HepG2 (cell line): ENCODE measurements around the gene ZFP36L2. TPM values are rescaled to one million over a fixed set of nuclear protein-coding genes. Genes with fewer than 3 reads are reported as not detected.
A peak's percentile ranks its signal among the peaks of the same experiment; 100 is the strongest.

Experiments used
- CENPX ChIP-seq: sonication (generic); formaldehyde crosslinking; IDR thresholded peaks from 2 replicates; pipeline ENCODE4 v1.9.0; 2021; ENCODE audit warnings: mild to moderate bottlenecking, missing genetic modification reagents, moderate library complexity
- IRF2 ChIP-seq: IDR thresholded peaks from 2 replicates; pipeline ENCODE4 v1.6.1; 2018; ENCODE audit warnings: missing genetic modification reagents, missing compliant biosample characterization
- IRX3 ChIP-seq: sonication (generic); formaldehyde crosslinking; IDR thresholded peaks from 2 replicates; pipeline ENCODE4 v1.8.1; 2023; ENCODE audit warnings: mild to moderate bottlenecking, low read depth, missing genetic modification reagents, borderline replicate concordance
- ISX ChIP-seq: sonication (generic); formaldehyde crosslinking; conservative IDR thresholded peaks from 2 replicates; pipeline ENCODE4 v1.5.0; 2020; ENCODE audit warnings: missing genetic modification reagents
- MYC ChIP-seq: sonication (generic); formaldehyde crosslinking; IDR thresholded peaks from 2 replicates; pipeline ENCODE4 v1.9.0; 2021; ENCODE audit warnings: missing genetic modification reagents, borderline replicate concordance
- NCOR1 ChIP-seq: fragments of 200-600 bp; sonication (generic); IDR thresholded peaks from 2 replicates; pipeline ENCODE4 v1.7.0; 2017; ENCODE audit warnings: antibody characterized with exemption, low read length, borderline replicate concordance
- NFKB2 ChIP-seq: sonication (generic); formaldehyde crosslinking; IDR thresholded peaks from 2 replicates; pipeline ENCODE4 v1.4.0; 2020; ENCODE audit warnings: missing genetic modification reagents, borderline replicate concordance
- SNAPC4 ChIP-seq: sonication (generic); formaldehyde crosslinking; IDR thresholded peaks from 2 replicates; pipeline ENCODE4 v1.4.0; 2020; ENCODE audit warnings: mild to moderate bottlenecking, missing genetic modification reagents
- SP2 ChIP-seq: sonication (generic); formaldehyde crosslinking; IDR thresholded peaks from 2 replicates; pipeline ENCODE4 v1.5.1; 2020; ENCODE audit warnings: mild to moderate bottlenecking, missing genetic modification reagents
- SRSF1 ChIP-seq: fragments of 200-400 bp; formaldehyde crosslinking; optimal IDR thresholded peaks from 2 replicates; pipeline ENCODE3; 2017; ENCODE audit warnings: mild to moderate bottlenecking, low read depth, low read length, moderate library complexity
- THAP11 ChIP-seq: IDR thresholded peaks from 2 replicates; pipeline ENCODE4 v1.6.1; 2016; ENCODE audit warnings: missing biosample characterization, missing genetic modification reagents
- THAP8 ChIP-seq: sonication (generic); formaldehyde crosslinking; IDR thresholded peaks from 2 replicates; pipeline ENCODE4 v1.5.1; 2020; ENCODE audit warnings: missing genetic modification reagents, mild to moderate bottlenecking, borderline replicate concordance
- ZHX1 ChIP-seq: sonication (generic); formaldehyde crosslinking; IDR thresholded peaks from 2 replicates; pipeline ENCODE4 v1.8.1; 2022; ENCODE audit warnings: low read depth, mild to moderate bottlenecking, missing genetic modification reagents
- ZNF224 ChIP-seq: sonication (generic); formaldehyde crosslinking; IDR thresholded peaks from 2 replicates; pipeline ENCODE4 v1.5.0; 2020; ENCODE audit warnings: mild to moderate bottlenecking, missing genetic modification reagents
- ZNF251 ChIP-seq: sonication (generic); formaldehyde crosslinking; IDR thresholded peaks from 2 replicates; pipeline ENCODE4 v1.9.0; 2021; ENCODE audit warnings: mild to moderate bottlenecking, missing genetic modification reagents
- ZNF275 ChIP-seq: sonication (generic); formaldehyde crosslinking; IDR thresholded peaks from 2 replicates; pipeline ENCODE4 v1.8.0; 2022; ENCODE audit warnings: missing genetic modification reagents, mild to moderate bottlenecking, inconsistent platforms, borderline replicate concordance
- ZNF564 ChIP-seq: sonication (generic); formaldehyde crosslinking; IDR thresholded peaks from 2 replicates; pipeline ENCODE4 v1.8.1; 2023; ENCODE audit warnings: mild to moderate bottlenecking, missing genetic modification reagents
- ZSCAN21 ChIP-seq: sonication (generic); formaldehyde crosslinking; IDR thresholded peaks from 2 replicates; pipeline ENCODE4 v1.8.0; 2022; ENCODE audit warnings: mild to moderate bottlenecking, missing genetic modification reagents, moderate library complexity, borderline replicate concordance
- polyA plus RNA-seq, 8 experiments: library from polyadenylated mRNA; depleted of rRNA in 3 of 8; stranded (reverse) in 7 of 8; unstranded in 1 of 8; fragments of >200 nt; fragmentation: Illumina TruSeq in 4 of 8; extraction: Trizol in 4 of 8; gene quantifications; 2 replicates each; pipeline versions ENCODE4 v1.2.1 to v1.2.3, GENCODE V29; 2011 to 2016; ENCODE audit warnings: low read depth in 4 of 8, missing spikeins in 1 of 8, mixed read lengths in 1 of 8; ENCODE audit not compliant: insufficient read depth in 1 of 8
- total RNA-seq, 5 experiments: library from RNA; depleted of rRNA; stranded (reverse); fragments of >200 nt; fragmentation: Illumina TruSeq; extraction: Trizol; gene quantifications; 2 replicates each; pipeline ENCODE4 v1.2.3, GENCODE V29; 2016; ENCODE audit warnings: low read depth in 1 of 5

Gene ZFP36L2
- total and polyA plus RNA-seq, 2 of the 13 experiments (the other 11 are each of a cell fraction or from before 2014, with no cell fraction given), result 11.2 to 21.8 TPM

GRCh38 chr2:43210467-43211303 is 15.7 kb downstream of the ZFP36L2 start (continued):
- TF ChIP-seq ZHX1 (CRISPR knock-in tag), result peak; percentile 61; the same call in 1 of the 2 replicates
- TF ChIP-seq IRF2, result peak; percentile 79
- no peak; the same call in 1 of the 2 replicates for TF ChIP-seq ZNF275
- TF ChIP-seq MYC (CRISPR knock-in tag), result peak; percentile 87; the same call in 1 of the 2 replicates
- TF ChIP-seq IRX3 (CRISPR knock-in tag), result 0 out of 2 replicates have a peak, but pooled peaks have one; percentile 11
- no peak for TF ChIP-seq THAP8
- TF ChIP-seq ZNF224 (CRISPR knock-in tag), result no peak
- TF ChIP-seq THAP11 (CRISPR knock-in tag), result peak; percentile 66
- peak; percentile 44; the same call in 1 of the 2 replicates for TF ChIP-seq SNAPC4 (CRISPR knock-in tag)
- TF ChIP-seq SRSF1, result no peak
- TF ChIP-seq ZNF251, result no peak; the same call in 1 of the 2 replicates
- peak; percentile 96 for TF ChIP-seq NFKB2 (CRISPR knock-in tag)
- TF ChIP-seq ISX (CRISPR knock-in tag), result no peak
- TF ChIP-seq ZNF564, result peak; percentile 89
- no peak for TF ChIP-seq NCOR1
- no peak for TF ChIP-seq SP2 (CRISPR knock-in tag)
- TF ChIP-seq CENPX, result no peak
- TF ChIP-seq ZSCAN21 (CRISPR knock-in tag), result peak; percentile 84; the same call in 1 of the 2 replicates
